SJSA1 (cell line): ENCODE measurements around the gene SMYD3. TPM values are rescaled to one million over a fixed set of nuclear protein-coding genes. Genes with fewer than 3 reads are reported as not detected.
"Not testable (repeated sequence)": the region's sequence is repeated elsewhere in the genome, so short reads cannot be mapped to it uniquely, and the experiment has no call there.

ENCODE experiments used
- DNase-seq, 2 experiments: peaks; one replicate each; pipeline ENCODE4 v3.0.0-alpha.2; 2015 to 2020; ENCODE audit warnings: low spot score in 2 of 2, low read depth in 1 of 2
- H3K27ac ChIP-seq: fragments of 250-450 bp; sonication (Bioruptor Pico); 2 replicates; pipeline ENCODE4 v1.5.1; 2020; ENCODE audit warnings: mild to moderate bottlenecking, moderate library complexity
- H3K27me3 ChIP-seq: fragments of 250-450 bp; sonication (Bioruptor Pico); replicated peaks from 2 replicates; pipeline ENCODE4 v1.5.1; 2020; ENCODE audit warnings: mild to moderate bottlenecking, moderate library complexity
- H3K36me3 ChIP-seq: fragments of 250-450 bp; sonication (Bioruptor Pico); 2 replicates; pipeline ENCODE4 v1.5.1; 2020; ENCODE audit warnings: mild to moderate bottlenecking
- H3K4me1 ChIP-seq: fragments of 250-450 bp; sonication (Bioruptor Pico); replicated peaks from 2 replicates; pipeline ENCODE4 v1.6.1; 2021; ENCODE audit warnings: mild to moderate bottlenecking
- H3K4me3 ChIP-seq: fragments of 250-450 bp; sonication (Bioruptor Pico); 2 replicates; pipeline ENCODE4 v1.5.1; 2020; ENCODE audit warnings: mild to moderate bottlenecking
- H3K9me3 ChIP-seq: fragments of 250-450 bp; sonication (Bioruptor Pico); replicated peaks from 2 replicates; pipeline ENCODE4 v1.5.1; 2020; ENCODE audit warnings: mild to moderate bottlenecking
- total RNA-seq: library from RNA; depleted of rRNA; stranded (reverse); fragments of >200 nt; shearing (Covaris generic); gene quantifications from 2 replicates; pipeline ENCODE4 v1.2.3, GENCODE V29; 2014

The SMYD3 gene
- total RNA-seq, 1 experiment from 2014 or later: 38.5 TPM

DNA sequence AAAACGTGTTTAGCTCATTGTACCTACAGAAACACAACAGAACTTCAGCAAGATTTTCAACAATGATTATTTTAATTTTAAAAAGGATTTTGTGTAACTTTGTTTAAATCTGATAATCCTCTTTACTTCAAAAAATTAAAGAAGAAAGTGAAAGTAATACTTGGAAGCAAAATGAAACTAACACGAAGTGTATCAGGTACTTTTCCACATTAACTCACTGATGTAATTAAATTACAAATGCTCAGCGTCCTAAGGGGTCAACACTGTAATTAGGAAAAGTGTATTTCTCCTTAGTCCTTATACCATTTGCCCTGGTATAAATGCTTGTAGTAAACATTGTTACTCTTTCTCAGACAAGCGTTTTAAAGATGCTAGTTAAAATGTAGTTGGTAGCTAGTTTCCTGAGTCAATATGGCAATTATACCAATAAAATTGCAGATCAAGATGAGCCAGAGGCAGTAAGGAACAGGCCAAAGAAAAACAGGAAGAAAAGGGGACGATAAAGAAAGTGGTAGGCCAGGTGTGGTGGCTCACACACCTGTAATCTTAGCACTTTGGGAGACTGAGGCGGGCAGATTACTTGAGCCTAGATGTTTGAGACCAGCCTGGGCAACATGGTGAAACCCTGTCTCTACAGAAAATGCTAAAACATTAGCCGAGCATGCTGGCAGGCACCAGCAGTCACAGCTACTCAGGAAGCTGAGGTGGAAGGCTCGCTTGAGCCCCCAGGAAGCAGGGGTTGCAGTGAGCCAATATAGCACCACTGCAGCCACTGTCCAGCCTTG lies 553.0 kb downstream of the SMYD3 start:
- Histone ChIP-seq H3K9me3 (no peaks in the 10 kb centered on the region), H3K4me3 (peak overlapping the region; percentile 17), H3K27me3 (no peaks in the 10 kb centered on the region), H3K36me3 (no peaks in the 10 kb centered on the region), H3K4me1 (peaks cover 13% of the 10 kb centered on the region; the same call in 1 of the 2 replicates), H3K27ac (peak overlapping the region; percentile 28; the same call in 1 of the 2 replicates)
- DNase-seq: peak in 1 of 2 experiments; percentile 36

DNA sequence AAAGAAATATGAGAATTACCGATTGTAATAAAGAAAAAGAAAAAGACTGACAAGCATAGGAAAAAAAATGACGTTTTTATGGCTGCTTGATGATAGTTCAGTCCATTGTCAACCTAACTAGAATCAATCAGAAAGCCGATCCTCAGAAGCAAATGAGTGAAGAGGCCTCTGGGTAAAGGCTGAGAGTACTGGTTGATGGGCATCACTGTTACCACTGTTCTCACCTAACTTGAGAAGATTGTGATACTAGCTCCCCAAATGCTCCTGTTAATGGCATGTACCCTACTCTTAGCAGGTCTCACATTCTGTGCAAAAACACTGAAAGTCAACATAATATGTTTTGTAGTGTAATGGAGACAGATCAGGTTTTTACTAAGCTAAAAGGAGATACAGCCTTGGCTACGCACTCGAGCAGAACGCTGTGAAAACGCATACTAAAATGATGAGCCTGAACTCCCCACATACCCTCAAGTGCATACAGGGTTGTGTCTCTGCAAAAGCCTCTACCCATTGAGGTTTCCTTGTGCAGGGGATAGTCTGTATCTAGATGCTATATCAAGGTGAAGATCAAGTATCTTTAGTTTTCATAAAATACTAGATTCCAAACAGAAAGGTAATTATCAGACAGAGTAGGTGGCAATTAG lies 554.6 kb downstream of the SMYD3 start:
- H3K27me3 ChIP-seq: no peaks in the 10 kb centered on the region
- H3K4me1 ChIP-seq: peaks cover 13% of the 10 kb centered on the region; the same call in 1 of the 2 replicates
- DNase-seq: no peak
- no peaks in the 10 kb centered on the region for H3K9me3 ChIP-seq
- H3K36me3 ChIP-seq: no peaks in the 10 kb centered on the region
- no peak overlapping the region for H3K4me3 ChIP-seq
- H3K27ac ChIP-seq: no peak overlapping the region

DNA sequence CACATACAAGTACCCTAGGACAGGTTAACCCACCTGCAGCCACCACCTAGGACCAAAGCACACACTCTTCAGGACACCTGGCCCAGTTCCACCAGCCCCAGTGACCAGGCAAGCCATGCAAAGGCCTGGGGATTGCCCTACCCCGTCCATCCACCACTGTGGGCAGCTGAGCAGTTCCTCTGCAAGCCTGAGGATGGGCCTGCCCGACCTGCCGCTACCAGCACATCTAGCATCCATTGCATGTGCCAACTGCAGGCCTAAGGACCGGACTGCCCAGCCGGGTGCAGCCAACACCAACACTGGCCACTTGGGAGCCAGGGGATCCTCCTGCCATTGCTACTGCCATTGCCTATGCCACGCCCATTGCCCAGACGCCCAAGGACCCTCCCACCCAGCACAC lies 558.3 kb downstream of the SMYD3 start:
- Histone ChIP-seq H3K27ac (no peak overlapping the region), H3K4me1 (peaks cover 8% of the 10 kb centered on the region; the same call in 1 of the 2 replicates), H3K36me3 (no peaks in the 10 kb centered on the region), H3K27me3 (no peaks in the 10 kb centered on the region), H3K9me3 (peaks cover 4% of the 10 kb centered on the region; the same call in 1 of the 2 replicates), H3K4me3 (no peak overlapping the region)
- no peak for DNase-seq

DNA sequence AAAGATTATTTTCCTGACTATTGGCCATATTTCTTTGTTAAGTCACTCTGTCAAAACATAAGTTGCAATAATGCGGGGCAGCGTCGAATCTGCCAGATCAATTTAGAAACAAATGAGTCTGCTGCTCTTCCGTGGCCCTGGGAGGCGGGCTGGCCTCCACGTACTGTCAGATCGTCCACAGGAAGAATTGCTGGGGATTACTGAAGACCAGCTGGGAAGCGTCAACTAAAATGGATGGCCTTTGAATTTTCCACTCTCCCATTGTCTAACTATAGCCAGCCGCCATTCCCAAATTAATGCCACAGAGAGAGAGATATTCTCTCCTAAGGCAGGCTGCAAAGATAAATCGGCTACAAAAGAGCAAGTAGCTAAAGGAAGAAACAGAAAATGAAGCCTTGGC lies 560.2 kb downstream of the SMYD3 start:
- Histone ChIP-seq H3K9me3 (peaks cover 4% of the 10 kb centered on the region; the same call in 1 of the 2 replicates), H3K36me3 (no peaks in the 10 kb centered on the region)
- no peak for DNase-seq

DNA sequence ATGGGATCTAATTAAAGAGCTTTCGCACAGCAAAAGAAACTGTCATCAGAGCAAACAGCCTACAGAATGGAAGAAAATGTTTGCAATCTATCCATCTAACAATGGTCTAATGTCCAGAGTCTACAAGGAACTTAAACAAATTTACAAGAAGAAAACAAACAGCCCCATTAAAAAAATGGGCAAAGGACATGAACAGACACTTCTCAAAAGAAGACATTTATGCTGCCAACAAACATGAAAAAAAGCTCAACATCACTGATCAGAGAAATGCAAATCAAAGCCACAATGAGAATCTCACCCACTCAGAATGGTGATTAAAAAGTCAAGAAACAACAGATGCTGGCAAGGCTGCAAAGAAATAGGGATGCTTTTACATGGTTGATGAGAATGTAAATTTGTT lies 561.9 kb downstream of the SMYD3 start:
- H3K4me1 ChIP-seq, H3K9me3 ChIP-seq, H3K27me3 ChIP-seq, DNase-seq, H3K36me3 ChIP-seq, H3K27ac ChIP-seq, H3K4me3 ChIP-seq: not testable (repeated sequence)

More for the DNA sequence above, 560.2 kb downstream of the SMYD3 start:
- H3K27me3 ChIP-seq: no peaks in the 10 kb centered on the region
- no peaks in the 10 kb centered on the region for H3K4me1 ChIP-seq
- no peak overlapping the region for H3K27ac ChIP-seq
- H3K4me3 ChIP-seq: no peak overlapping the region

DNA sequence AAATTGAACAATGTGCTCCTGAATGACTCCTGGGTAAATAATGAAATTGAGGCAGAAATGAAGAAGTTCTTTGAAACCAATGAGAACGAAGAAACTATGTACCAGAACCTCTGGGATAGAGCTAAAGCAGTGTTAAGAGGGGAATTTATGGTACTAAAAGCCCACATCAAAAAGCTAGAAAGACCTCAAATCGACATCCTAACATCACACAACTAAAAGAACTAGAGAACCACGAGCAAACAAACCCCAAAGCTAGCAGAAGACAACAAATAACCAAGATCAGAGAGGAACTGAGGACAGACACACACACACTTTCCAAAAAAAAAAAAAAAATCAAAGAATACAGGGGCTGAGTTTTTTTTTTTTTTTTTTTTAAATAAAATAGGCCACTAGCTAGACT lies 564.2 kb downstream of the SMYD3 start:
- no peak for DNase-seq
- H3K9me3 ChIP-seq: peaks cover 4% of the 10 kb centered on the region; the same call in 1 of the 2 replicates
- peaks cover 7% of the 10 kb centered on the region for H3K4me1 ChIP-seq
- no peaks in the 10 kb centered on the region for H3K36me3 ChIP-seq
- no peak overlapping the region for H3K27ac ChIP-seq
- H3K27me3 ChIP-seq: no peaks in the 10 kb centered on the region
- no peak overlapping the region for H3K4me3 ChIP-seq

DNA sequence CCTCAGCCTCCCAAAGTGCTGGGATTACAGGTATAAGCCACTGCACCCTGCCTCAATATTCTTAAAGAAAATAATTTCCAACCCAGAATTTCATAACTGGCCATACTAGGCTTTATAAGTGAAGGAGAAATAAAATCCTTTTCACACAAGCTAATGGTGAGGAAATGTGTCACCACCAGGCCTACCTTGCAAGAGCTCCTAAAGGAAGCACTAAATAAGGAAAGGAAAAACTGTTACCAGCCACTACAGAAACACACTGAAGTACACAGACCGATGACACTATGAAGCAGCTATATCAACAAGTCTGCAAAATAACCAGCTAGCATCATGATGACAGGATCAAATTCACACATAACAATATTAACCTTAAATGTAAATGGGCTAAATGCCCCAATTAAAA lies 565.3 kb downstream of the SMYD3 start:
- not testable (repeated sequence) for H3K4me3 ChIP-seq, H3K4me1 ChIP-seq, H3K9me3 ChIP-seq, H3K27ac ChIP-seq, H3K27me3 ChIP-seq, DNase-seq, H3K36me3 ChIP-seq

DNA sequence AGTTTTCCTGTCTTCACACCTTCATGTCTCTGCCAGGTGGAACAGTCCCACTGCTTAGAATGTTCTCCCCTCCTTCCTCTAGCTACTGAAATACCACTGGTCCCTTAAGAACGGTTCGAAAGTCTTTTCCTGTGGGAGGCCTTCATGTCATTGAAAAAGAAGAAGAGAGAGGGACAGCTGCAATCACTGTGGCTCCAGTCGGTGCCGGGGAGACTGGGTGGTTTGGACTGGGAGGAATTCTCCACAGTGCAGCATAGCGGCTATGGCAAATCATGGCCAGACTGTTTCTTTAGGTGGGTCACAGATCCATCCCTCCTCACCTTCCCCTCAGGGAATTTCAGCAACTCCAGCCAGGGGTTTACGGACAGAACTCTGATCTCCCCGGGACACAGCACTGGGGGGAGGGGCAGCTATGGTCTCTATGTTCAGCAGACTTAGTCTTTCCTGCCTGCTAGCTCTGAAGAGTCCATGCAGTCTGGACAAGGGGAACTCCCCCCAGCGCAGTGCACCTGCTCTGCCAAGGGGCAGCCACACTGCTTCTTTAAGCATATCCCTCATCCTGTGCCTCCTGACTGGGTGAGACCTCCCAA lies 567.2 kb downstream of the SMYD3 start:
- peaks cover 4% of the 10 kb centered on the region; the same call in 1 of the 2 replicates for H3K9me3 ChIP-seq
- no peak overlapping the region for H3K4me3 ChIP-seq
- no peaks in the 10 kb centered on the region for H3K27me3 ChIP-seq
- H3K36me3 ChIP-seq: no peaks in the 10 kb centered on the region
- no peak for DNase-seq
- H3K27ac ChIP-seq: no peak overlapping the region
- peaks cover 7% of the 10 kb centered on the region for H3K4me1 ChIP-seq

- H3K4me1 ChIP-seq: peaks cover 7% of the 10 kb centered on the region
- no peak for DNase-seq
- no peaks in the 10 kb centered on the region for H3K27me3 ChIP-seq
- no peaks in the 10 kb centered on the region for H3K9me3 ChIP-seq
- H3K36me3 ChIP-seq: no peaks in the 10 kb centered on the region
- no peak overlapping the region for H3K4me3 ChIP-seq
- H3K27ac ChIP-seq: no peak overlapping the region
These were observed 569.0 kb downstream of the SMYD3 start for GRCh38 chr1:245938046-245938435.

GRCh38 chr1:245937316-245938045 lies 569.6 kb downstream of the SMYD3 start:
- no peaks in the 10 kb centered on the region for H3K9me3 ChIP-seq
- H3K4me1 ChIP-seq: peaks cover 7% of the 10 kb centered on the region
- H3K27ac ChIP-seq: no peak overlapping the region
- no peaks in the 10 kb centered on the region for H3K36me3 ChIP-seq
- H3K27me3 ChIP-seq: no peaks in the 10 kb centered on the region
- DNase-seq: no peak
- H3K4me3 ChIP-seq: no peak overlapping the region

DNA sequence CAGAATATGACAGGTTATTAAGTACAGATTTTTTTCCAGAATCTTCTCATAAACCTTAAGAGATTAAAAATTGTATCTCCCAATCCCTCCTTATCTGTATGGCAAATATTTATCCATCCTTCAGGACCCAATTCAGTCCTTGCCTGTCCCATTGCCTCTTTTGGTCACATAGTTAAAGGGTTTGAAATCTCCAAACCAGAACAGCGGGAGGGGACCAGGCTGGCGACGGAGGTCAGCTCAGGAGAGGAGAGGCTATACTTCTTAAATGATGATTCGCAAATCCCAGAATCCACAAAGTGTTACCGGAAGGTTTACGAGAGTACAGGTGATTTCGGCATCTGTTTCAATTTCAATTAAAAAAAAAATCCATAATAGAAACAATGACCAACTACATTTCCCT lies 572.7 kb downstream of the SMYD3 start:
- Histone ChIP-seq H3K27me3 (no peaks in the 10 kb centered on the region), H3K4me1 (no peaks in the 10 kb centered on the region), H3K4me3 (no peak overlapping the region), H3K9me3 (no peaks in the 10 kb centered on the region), H3K27ac (no peak overlapping the region), H3K36me3 (no peaks in the 10 kb centered on the region)
- no peak for DNase-seq

GRCh38 chr1:245933431-245934045 lies 573.5 kb downstream of the SMYD3 start:
- Histone ChIP-seq H3K27me3 (no peaks in the 10 kb centered on the region), H3K36me3 (no peaks in the 10 kb centered on the region), H3K27ac (no peak overlapping the region), H3K4me1 (no peaks in the 10 kb centered on the region), H3K9me3 (no peaks in the 10 kb centered on the region), H3K4me3 (no peak overlapping the region)
- no peak for DNase-seq

- no peaks in the 10 kb centered on the region for H3K4me1 ChIP-seq
- no peak overlapping the region for H3K4me3 ChIP-seq
- H3K27ac ChIP-seq: no peak overlapping the region
- no peaks in the 10 kb centered on the region for H3K9me3 ChIP-seq
- H3K36me3 ChIP-seq: no peaks in the 10 kb centered on the region
- no peak for DNase-seq
- H3K27me3 ChIP-seq: no peaks in the 10 kb centered on the region
These were observed 574.6 kb downstream of the SMYD3 start for GRCh38 chr1:245932302-245932972.
